HCT116 (cell line): ENCODE results near the gene MRE11. TPM values are rescaled to one million over a fixed set of nuclear protein-coding genes. Genes with fewer than 3 reads are reported as not detected.
A peak's percentile ranks its signal among the peaks of the same experiment; 100 is the strongest.

Source experiments
- ATAC-seq: fragments of 200-7000 bp; cut with Tn5 transposase; 2 replicates; pipeline ENCODE4 v1.9.1; 2020; ENCODE audit warnings: mild to moderate bottlenecking, moderate library complexity
- BruUV-seq: library from RNA; stranded (reverse); fragments of 400-500 nt; replicated peaks from 2 replicates; lab custom pipeline; 2021; lab: Mats Ljungman, UMichigan
- CTCF ChIA-PET: fragments of 300-600 bp; sonication (Branson Sonifier 250); formaldehyde crosslinking; loops from one replicate; lab custom pipeline; 2021; ENCODE audit warnings: antibody characterized with exemption; lab: Charles Lee
- POLR2A ChIA-PET: fragments of 300-600, 350-600 bp; sonication (Branson Sonifier 250); formaldehyde crosslinking; loops from one replicate; lab custom pipeline; 2021; ENCODE audit warnings: antibody characterized with exemption; lab: Charles Lee
- RAD21 ChIA-PET, 2 experiments: fragments of 300-600 bp; sonication (Branson Sonifier 250); formaldehyde crosslinking; loops; one replicate each; lab custom pipeline; 2023; ENCODE audit warnings: low total read pairs in 2 of 2; ENCODE audit not compliant: uncharacterized antibody in 2 of 2, unreplicated experiment in 2 of 2, low non-redundant PET in 1 of 2; lab: Charles Lee
- DNase-seq: peaks from one replicate; pipeline ENCODE4 v3.0.0-alpha.2; 2010; ENCODE audit warnings: low read depth, low spot score
- H2AFZ ChIP-seq: fragments of 200-600 bp; shearing (Covaris generic), sonication (generic); 2 replicates; pipeline ENCODE4 v1.6.1; 2017; ENCODE audit warnings: low read depth, mixed run types, mixed read lengths, antibody characterized with exemption, low read length; ENCODE audit not compliant: poor library complexity, severe bottlenecking
- H3K27ac ChIP-seq: 2 replicates; pipeline ENCODE4 v1.5.1; 2012; ENCODE audit warnings: low read depth, low read length
- H3K27me3 ChIP-seq: fragments of 200-600 bp; sonication (generic); 2 replicates; pipeline ENCODE4 v1.6.1; 2016; ENCODE audit warnings: mixed run types, low read length, mixed read lengths; ENCODE audit not compliant: insufficient read depth
- H3K36me3 ChIP-seq, 2 experiments: fragments of 200-500 bp in 1 of 2; fragments of 200-600 bp in 1 of 2; sonication (Bioruptor generic) in 1 of 2; sonication (generic) in 1 of 2; 2 replicates each; pipeline versions ENCODE4 v1.5.1 to v1.6.1; 2014 to 2016; ENCODE audit warnings: low read length in 2 of 2, inconsistent platforms in 1 of 2, mixed read lengths in 1 of 2, mixed run types in 1 of 2; ENCODE audit not compliant: insufficient read depth in 2 of 2, control insufficient read depth in 1 of 2
- H3K4me1 ChIP-seq, 2 experiments: fragments of 200-600 bp in 1 of 2; sonication (generic) in 1 of 2; 2 replicates each; pipeline versions ENCODE4 v1.5.1 to v1.6.1; 2012 to 2017; ENCODE audit warnings: low read length in 2 of 2, inconsistent platforms in 1 of 2, mild to moderate bottlenecking in 1 of 2, mixed read lengths in 1 of 2, mixed run types in 1 of 2, moderate library complexity in 1 of 2; ENCODE audit not compliant: insufficient read depth in 2 of 2, control insufficient read depth in 1 of 2
- H3K4me2 ChIP-seq: fragments of 200-600 bp; sonication (generic); 2 replicates; pipeline ENCODE4 v1.6.1; 2017; ENCODE audit warnings: mixed run types, low read length, mixed read lengths
- H3K4me3 ChIP-seq, 2 experiments: fragments of 200-600 bp in 1 of 2; sonication (generic) in 1 of 2; replicated peaks in 1 of 2; 2 replicates each; pipeline ENCODE4 v1.5.1; 2011 to 2016; ENCODE audit warnings: low read length in 2 of 2, control low read depth in 1 of 2, low read depth in 1 of 2, mild to moderate bottlenecking in 1 of 2, mixed read lengths in 1 of 2, mixed run types in 1 of 2
- H3K79me2 ChIP-seq: fragments of 200-600 bp; sonication (generic); 2 replicates; pipeline ENCODE4 v1.6.1; 2017; ENCODE audit warnings: mild to moderate bottlenecking, mixed run types, low read length, moderate library complexity, mixed read lengths; ENCODE audit not compliant: insufficient read depth
- H3K9ac ChIP-seq: fragments of 200-600 bp; sonication (generic); 2 replicates; pipeline ENCODE4 v1.6.1; 2016; ENCODE audit warnings: low read length, mixed read lengths
- H3K9me2 ChIP-seq: fragments of 200-600 bp; sonication (generic), shearing (Covaris generic); 2 replicates; pipeline ENCODE4 v1.6.1; 2017; ENCODE audit warnings: mixed run types, mild to moderate bottlenecking, moderate library complexity; ENCODE audit not compliant: insufficient read depth
- H3K9me3 ChIP-seq, 2 experiments: fragments of 200-500 bp in 1 of 2; fragments of 200-600 bp in 1 of 2; sonication (Bioruptor generic) in 1 of 2; sonication (generic) in 1 of 2; 2 replicates each; pipeline ENCODE4 v1.6.1; 2014 to 2017; ENCODE audit warnings: low read length in 2 of 2, mixed read lengths in 2 of 2, inconsistent platforms in 1 of 2, low read depth in 1 of 2, mild to moderate bottlenecking in 1 of 2, mixed run types in 1 of 2, moderate library complexity in 1 of 2; ENCODE audit not compliant: control insufficient read depth in 1 of 2, insufficient read depth in 1 of 2
- H4K20me1 ChIP-seq: fragments of 200-600 bp; sonication (generic), shearing (Covaris generic); 2 replicates; pipeline ENCODE4 v1.6.1; 2017; ENCODE audit warnings: mixed run types, mild to moderate bottlenecking, moderate library complexity; ENCODE audit not compliant: insufficient read depth
- CBX3 ChIP-seq: IDR thresholded peaks from 2 replicates; pipeline ENCODE4 v1.6.1; 2012; ENCODE audit warnings: low read depth
- CEBPB ChIP-seq: IDR thresholded peaks from 2 replicates; pipeline ENCODE4 v1.6.1; 2012; ENCODE audit warnings: low read depth
- CTCF ChIP-seq, 3 experiments: fragments of 200-600 bp in 1 of 3; sonication (generic) in 1 of 3; IDR thresholded peaks in 2 of 3; conservative IDR thresholded peaks in 1 of 3; 2 replicates each; pipeline ENCODE4 v1.5.1; 2012 to 2017; ENCODE audit warnings: low read depth in 2 of 3, low read length in 2 of 3, antibody characterized with exemption in 1 of 3, borderline replicate concordance in 1 of 3, control low read depth in 1 of 3, mild to moderate bottlenecking in 1 of 3, mixed read lengths in 1 of 3, mixed run types in 1 of 3, moderate library complexity in 1 of 3; ENCODE audit not compliant: insufficient read depth in 1 of 3
- EGR1 ChIP-seq: IDR thresholded peaks from 2 replicates; pipeline ENCODE4 v1.6.1; 2012; ENCODE audit warnings: low read depth
- FOSL1 ChIP-seq: IDR thresholded peaks from 2 replicates; pipeline ENCODE4 v1.6.1; 2012; ENCODE audit warnings: low read depth
- JUND ChIP-seq: IDR thresholded peaks from 2 replicates; pipeline ENCODE4 v1.6.1; 2012
- SP1 ChIP-seq: IDR thresholded peaks from 2 replicates; pipeline ENCODE4 v1.6.1; 2012; ENCODE audit warnings: low read depth
- SRF ChIP-seq: IDR thresholded peaks from 2 replicates; pipeline ENCODE4 v1.6.1; 2012; ENCODE audit warnings: low read depth
- ZBTB33 ChIP-seq: IDR thresholded peaks from 2 replicates; pipeline ENCODE4 v1.6.1; 2011; ENCODE audit warnings: mild to moderate bottlenecking, low read length, moderate library complexity; ENCODE audit not compliant: insufficient replicate concordance; ENCODE audit errors: extremely low read depth
- ZNF274 ChIP-seq: fragments of 200-500 bp; sonication (Bioruptor generic); IDR thresholded peaks from 2 replicates; pipeline ENCODE4 v1.6.1; 2014; ENCODE audit warnings: mild to moderate bottlenecking, low read depth, low read length, inconsistent platforms
- intact Hi-C: fragments of 100-400 bp; cut with micrococcal nuclease; formaldehyde crosslinking; loops from 2 replicates; pipeline ENCODE4 v1.10.0; 2022
- total RNA-seq: library from RNA; stranded (reverse); gene quantifications from one replicate; pipeline ENCODE4 v1.2.1, GENCODE V29; 2021; ENCODE audit not compliant: unreplicated experiment

The MRE11 gene
- total RNA-seq, 1 experiment from 2014 or later = 20.6 TPM

- ChIA-PET POLR2A (no interaction called here), CTCF (no interaction called here), RAD21 (no interaction called here)
- H3K9ac ChIP-seq = no peak overlapping the region
- H3K9me2 ChIP-seq = no peaks in the 10 kb centered on the region
- peaks cover 2 to 22% of the 10 kb centered on the region in 2 experiments; a peak in 2 of 4 replicates for H3K4me1 ChIP-seq
- H3K4me2 ChIP-seq = peak overlapping the region; percentile 31
- H2AFZ ChIP-seq = no peak overlapping the region
- H4K20me1 ChIP-seq = no peaks in the 10 kb centered on the region
- H3K79me2 ChIP-seq = no peaks in the 10 kb centered on the region
- 0 out of 4 replicates have a peak, but pooled peaks cover 2 to 9% of the 10 kb centered on the region in 2 experiments for H3K36me3 ChIP-seq
- BruUV-seq = no TSS peak
- intact Hi-C loops = no loop called here
- H3K27me3 ChIP-seq = no peaks in the 10 kb centered on the region
- ATAC-seq (peak; percentile 62), DNase-seq (peak; percentile 38)
- no peaks in the 10 kb centered on the region for H3K9me3 ChIP-seq
- peak; percentile 73 for TF ChIP-seq FOSL1
- TF ChIP-seq ZNF274 = no peak
- TF ChIP-seq CEBPB = no peak
- no peak for TF ChIP-seq ZBTB33
- TF ChIP-seq SRF = no peak
- TF ChIP-seq CBX3 = peak; percentile 41; the same call in 1 of the 2 replicates
- peak; percentile 68 for TF ChIP-seq JUND
- no peak for TF ChIP-seq EGR1
- TF ChIP-seq CTCF (IDR thresholded peaks at IDR 0.05 in 2 of 3, conservative IDR thresholded peaks at IDR 0.05 in 1 of 3; ENCODE audit: borderline replicate concordance in 1 of 3, insufficient read depth in 1 of 3, low read depth in 2 of 3, low read length in 2 of 3) = no peak
- TF ChIP-seq SP1 = peak; percentile 72
- no peak overlapping the region for H3K27ac ChIP-seq
- no peak overlapping the region for H3K4me3 ChIP-seq
Measured at GRCh38 chr11:94455861-94456260, 37.8 kb downstream of the MRE11 start.
